Retinal pigment epithelial cell (primary cell): ENCODE data around the gene SEC31A.
A peak's percentile ranks its signal among the peaks of the same experiment; 100 is the strongest.

Source experiments
- DNase-seq: peaks from one replicate; pipeline ENCODE4 v3.0.0-alpha.2; 2010; ENCODE audit warnings: low read depth
- H3K4me3 ChIP-seq: 2 replicates; pipeline ENCODE4 v1.5.1; 2011; ENCODE audit warnings: mild to moderate bottlenecking, low read length, control low read depth, moderate library complexity
- TF ChIP-seq, protein P1 (sequence below): conservative IDR thresholded peaks from 2 replicates; pipeline ENCODE4 v1.5.1; 2011; ENCODE audit warnings: low read depth, low read length, control low read depth, inconsistent platforms

SEC31A gene

DNA sequence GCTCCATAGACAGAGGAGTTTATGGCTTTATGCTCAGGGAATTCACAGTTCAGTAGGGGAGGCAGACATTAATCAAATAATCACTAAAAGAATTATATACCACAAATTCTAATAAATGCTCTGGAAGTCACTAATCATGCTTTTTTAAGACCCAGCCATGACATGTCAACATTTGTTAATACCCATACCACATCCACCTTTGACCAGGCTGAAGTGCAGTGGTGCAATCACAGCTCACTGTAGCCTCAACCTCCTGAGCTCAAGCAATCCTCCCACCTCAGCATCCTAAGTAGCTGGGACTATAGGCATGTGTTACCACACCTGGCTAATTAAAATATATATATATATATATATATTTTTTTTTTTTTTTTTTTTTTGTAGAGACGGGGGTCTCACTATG is 79.6 kb downstream of the SEC31A start:
- DNase-seq: no peak
- TF ChIP-seq, protein P1, sequence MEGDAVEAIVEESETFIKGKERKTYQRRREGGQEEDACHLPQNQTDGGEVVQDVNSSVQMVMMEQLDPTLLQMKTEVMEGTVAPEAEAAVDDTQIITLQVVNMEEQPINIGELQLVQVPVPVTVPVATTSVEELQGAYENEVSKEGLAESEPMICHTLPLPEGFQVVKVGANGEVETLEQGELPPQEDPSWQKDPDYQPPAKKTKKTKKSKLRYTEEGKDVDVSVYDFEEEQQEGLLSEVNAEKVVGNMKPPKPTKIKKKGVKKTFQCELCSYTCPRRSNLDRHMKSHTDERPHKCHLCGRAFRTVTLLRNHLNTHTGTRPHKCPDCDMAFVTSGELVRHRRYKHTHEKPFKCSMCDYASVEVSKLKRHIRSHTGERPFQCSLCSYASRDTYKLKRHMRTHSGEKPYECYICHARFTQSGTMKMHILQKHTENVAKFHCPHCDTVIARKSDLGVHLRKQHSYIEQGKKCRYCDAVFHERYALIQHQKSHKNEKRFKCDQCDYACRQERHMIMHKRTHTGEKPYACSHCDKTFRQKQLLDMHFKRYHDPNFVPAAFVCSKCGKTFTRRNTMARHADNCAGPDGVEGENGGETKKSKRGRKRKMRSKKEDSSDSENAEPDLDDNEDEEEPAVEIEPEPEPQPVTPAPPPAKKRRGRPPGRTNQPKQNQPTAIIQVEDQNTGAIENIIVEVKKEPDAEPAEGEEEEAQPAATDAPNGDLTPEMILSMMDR: no peak

DNA sequence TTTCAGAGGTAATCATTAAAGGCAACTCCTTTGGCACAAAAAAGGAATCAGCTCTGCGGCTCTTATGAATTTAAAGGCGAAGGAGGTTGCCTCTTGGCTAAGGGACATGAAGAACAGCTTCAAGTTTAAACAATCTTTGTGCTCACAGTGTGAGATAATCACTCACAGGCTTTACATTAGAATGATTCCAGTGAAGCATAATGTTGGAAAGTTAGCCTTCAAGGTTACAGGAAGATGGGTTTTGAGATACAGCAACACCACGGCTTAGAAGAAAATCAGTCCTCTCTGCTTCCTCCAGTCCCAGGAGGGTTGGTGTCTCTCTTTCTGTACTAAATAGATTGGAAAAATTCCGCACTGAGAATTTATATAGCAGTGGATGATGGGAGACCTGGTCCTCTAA is 80.8 kb downstream of the SEC31A start:
- no peak overlapping the region for H3K4me3 ChIP-seq
- no peak for DNase-seq
- TF ChIP-seq, protein P1: no peak

More for the DNA sequence above, 79.6 kb downstream of the SEC31A start:
- no peak overlapping the region for H3K4me3 ChIP-seq

DNA sequence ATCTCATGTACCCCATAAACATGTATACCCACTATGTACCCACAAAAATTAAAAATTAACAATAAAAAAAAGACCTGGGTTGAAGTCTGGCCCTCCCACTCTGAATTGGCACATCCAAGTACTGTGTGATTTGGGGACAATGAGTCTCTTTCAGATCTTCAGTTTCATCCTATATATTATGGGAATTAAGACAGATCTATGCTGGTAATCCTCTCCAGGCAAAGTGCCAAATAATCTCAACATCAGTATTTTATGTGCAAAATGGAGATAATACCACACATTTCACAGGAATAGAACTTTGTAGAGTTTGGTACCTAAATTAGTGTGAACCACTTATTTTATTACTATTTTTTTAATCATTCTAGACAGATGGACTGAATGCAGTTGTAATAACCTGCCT is 81.3 kb downstream of the SEC31A start:
- TF ChIP-seq, protein P1: no peak
- no peak overlapping the region for H3K4me3 ChIP-seq
- DNase-seq: no peak

DNA sequence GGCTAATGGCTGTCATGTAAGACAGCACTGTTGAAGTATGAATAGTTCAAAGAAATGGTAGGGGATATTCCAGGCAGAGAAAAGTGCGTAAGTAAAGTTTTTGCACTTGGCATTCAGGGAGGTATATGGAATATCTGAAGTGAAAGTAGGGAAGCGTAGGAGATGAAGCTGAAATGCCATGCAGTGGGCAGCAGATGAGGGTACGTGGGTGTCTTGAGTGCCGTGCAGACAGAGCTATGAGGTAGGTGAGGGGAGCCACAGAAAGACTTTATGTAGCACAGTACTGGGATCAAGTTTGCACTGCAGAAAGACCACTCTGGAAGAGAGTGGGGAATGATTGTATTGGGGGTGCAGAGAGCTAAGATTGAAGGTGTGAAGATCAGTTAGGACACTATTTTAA is 87.2 kb downstream of the SEC31A start:
- H3K4me3 ChIP-seq: no peak overlapping the region
- TF ChIP-seq, protein P1: no peak
- no peak for DNase-seq

DNA sequence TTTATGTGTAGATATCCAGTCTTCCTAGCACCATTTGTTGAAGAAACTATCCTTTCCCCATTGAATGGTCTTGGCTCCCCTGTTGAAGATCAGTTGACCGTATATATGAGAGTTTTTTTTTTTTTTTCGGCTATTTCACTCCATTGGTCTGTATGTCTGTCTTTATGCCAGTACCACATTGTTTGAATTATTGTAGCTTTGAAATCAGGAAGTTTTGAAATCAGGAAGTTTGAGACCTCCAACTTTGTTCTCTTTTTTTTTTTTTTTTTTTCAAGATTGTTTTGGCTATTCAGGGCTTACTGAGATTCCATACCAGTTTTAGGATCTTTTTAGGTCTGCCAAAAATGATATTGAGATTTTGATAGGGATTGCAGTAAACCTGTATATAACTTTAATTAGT is 88.0 kb downstream of the SEC31A start:
- H3K4me3 ChIP-seq: no peak overlapping the region
- DNase-seq: no peak
- TF ChIP-seq, protein P1: no peak

DNA sequence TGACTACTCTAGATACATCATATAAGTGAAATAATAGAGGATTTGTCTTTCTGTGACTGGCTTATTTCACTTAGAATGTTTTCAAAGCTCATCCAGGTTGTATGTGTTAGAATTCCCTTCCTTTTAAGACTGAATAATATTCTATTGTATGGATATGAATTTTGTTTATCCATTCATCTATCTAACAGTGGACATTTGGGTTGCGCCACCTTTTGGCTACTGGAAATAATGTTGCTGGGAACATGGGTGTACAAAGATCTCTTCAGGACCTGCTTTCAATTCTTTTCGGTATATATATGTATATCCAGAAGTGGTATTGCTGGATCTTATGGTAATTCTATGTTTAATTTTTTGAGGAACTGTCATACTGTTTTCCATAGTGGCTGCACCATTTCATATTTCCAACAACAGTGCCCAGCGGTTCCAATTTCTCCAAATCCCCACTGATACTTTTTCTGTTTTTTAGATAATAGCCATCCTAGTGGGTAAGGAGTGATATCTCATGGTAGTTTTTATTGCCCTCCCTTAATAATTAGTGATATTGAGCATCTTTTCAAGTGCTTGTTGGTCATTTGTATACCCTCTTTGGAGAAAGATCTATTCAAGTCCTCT is 88.9 kb downstream of the SEC31A start:
- no peak for DNase-seq
- no peak overlapping the region for H3K4me3 ChIP-seq
- TF ChIP-seq, protein P1: peak; percentile 66
